HL-60/S4 treated with retinoic acid at 250 ng/mL for 4 days and 3 days (cell line): Measurements from ENCODE around the gene TNFRSF4.
"Not testable (repeated sequence)": the region's sequence is repeated elsewhere in the genome, so short reads cannot be mapped to it uniquely, and the experiment has no call there.

ENCODE experiments used
- in situ Hi-C: fragments of 300-500 bp; cut with MboI; formaldehyde crosslinking; loops from 2 replicates; pipeline ENCODE4 v1.7.0; 2022; ENCODE audit warnings: low sequenced_read_pairs

Gene TNFRSF4

GRCh38 chr1:1205769-1206375, 8.1 kb downstream of the TNFRSF4 start:
- in situ Hi-C loops = no loop called here

- in situ Hi-C loops = no loop called here
Measured at GRCh38 chr1:1204998-1205768, 8.8 kb downstream of the TNFRSF4 start.

- in situ Hi-C loops = no loop called here
Measured at GRCh38 chr1:1204425-1204920, 9.5 kb downstream of the TNFRSF4 start.

GRCh38 chr1:1203561-1204424, 10.2 kb downstream of the TNFRSF4 start:
- in situ Hi-C loops = no loop called here

- in situ Hi-C loops = no loop called here
Measured at GRCh38 chr1:1202831-1203560, 11.0 kb downstream of the TNFRSF4 start.

GRCh38 chr1:1200876-1201810, 12.8 kb downstream of the TNFRSF4 start:
- in situ Hi-C loops = no loop called here

- in situ Hi-C loops = no loop called here
Measured at GRCh38 chr1:1199961-1200875, 13.7 kb downstream of the TNFRSF4 start.

GRCh38 chr1:1199141-1199960, 14.6 kb downstream of the TNFRSF4 start:
- in situ Hi-C loops = no loop called here

GRCh38 chr1:1198423-1199140, 15.4 kb downstream of the TNFRSF4 start:
- in situ Hi-C loops = no loop called here

- in situ Hi-C loops = no loop called here
Measured at GRCh38 chr1:1197551-1198422, 16.2 kb downstream of the TNFRSF4 start.

GRCh38 chr1:1197188-1197500, 16.8 kb downstream of the TNFRSF4 start:
- in situ Hi-C loops = no loop called here

GRCh38 chr1:1196431-1197187, 17.3 kb downstream of the TNFRSF4 start:
- in situ Hi-C loops = no loop called here

- in situ Hi-C loops = not testable (repeated sequence)
Measured at GRCh38 chr1:1195726-1196125, 18.2 kb downstream of the TNFRSF4 start.

GRCh38 chr1:1194723-1195122, 19.2 kb downstream of the TNFRSF4 start:
- in situ Hi-C loops = no loop called here

- in situ Hi-C loops = no loop called here
Measured at GRCh38 chr1:1191734-1192133, 22.2 kb downstream of the TNFRSF4 start.

GRCh38 chr1:1189111-1189510, 24.8 kb downstream of the TNFRSF4 start:
- in situ Hi-C loops = no loop called here
